PC-9 (cell line): Measurements from ENCODE around the gene TM9SF2. TPM values are rescaled to one million over a fixed set of nuclear protein-coding genes. Genes with fewer than 3 reads are reported as not detected.
A peak's percentile ranks its signal among the peaks of the same experiment; 100 is the strongest.

ENCODE experiments used
- BruUV-seq: library from RNA; stranded (reverse); fragments of 400-500 nt; replicated peaks from 2 replicates; lab custom pipeline; 2021; lab: Mats Ljungman, UMichigan
- CTCF ChIA-PET: fragments of 300-600 bp; sonication (Branson Sonifier 250); formaldehyde crosslinking; loops from one replicate; lab custom pipeline; 2022; ENCODE audit warnings: antibody characterized with exemption; lab: Charles Lee
- POLR2A ChIA-PET: fragments of 300-600 bp; sonication (Branson Sonifier 250); formaldehyde crosslinking; loops from one replicate; lab custom pipeline; 2022; ENCODE audit warnings: antibody characterized with exemption; ENCODE audit not compliant: unreplicated experiment; lab: Charles Lee
- DNase-seq, 2 experiments: peaks; one replicate each; pipeline versions ENCODE4 v3.0.0 to v3.0.0-alpha.2; 2015 to 2022; ENCODE audit warnings: mixed read lengths in 1 of 2
- H2AFZ ChIP-seq: fragments of 200-600 bp; sonication (generic); 2 replicates; pipeline ENCODE4 v1.8.1; 2017; ENCODE audit warnings: antibody characterized with exemption
- H3F3A ChIP-seq: fragments of 200-600 bp; sonication (generic); 2 replicates; pipeline ENCODE4 v1.8.1; 2017; ENCODE audit warnings: antibody characterized with exemption, mild to moderate bottlenecking, low read depth; ENCODE audit not compliant: insufficient read depth
- H3K27ac ChIP-seq: fragments of 200-600 bp; sonication (generic); 2 replicates; pipeline ENCODE4 v1.6.1; 2016; ENCODE audit warnings: mixed run types
- H3K27me3 ChIP-seq: fragments of 200-600 bp; sonication (generic); 2 replicates; pipeline ENCODE4 v1.6.1; 2016; ENCODE audit warnings: low read depth, mixed run types; ENCODE audit not compliant: insufficient read depth
- H3K36me3 ChIP-seq: fragments of 200-600 bp; sonication (generic); 2 replicates; pipeline ENCODE4 v1.6.1; 2016; ENCODE audit warnings: low read depth, mixed run types
- H3K4me1 ChIP-seq: fragments of 200-600 bp; sonication (generic); replicated peaks from 2 replicates; pipeline ENCODE4 v1.6.1; 2016; ENCODE audit warnings: mixed run types; ENCODE audit not compliant: insufficient read depth
- H3K4me2 ChIP-seq: fragments of 200-600 bp; sonication (generic); 2 replicates; pipeline ENCODE4 v1.6.1; 2017; ENCODE audit warnings: mixed run types
- H3K4me3 ChIP-seq: fragments of 200-600 bp; sonication (generic); 2 replicates; pipeline ENCODE4 v1.6.1; 2016; ENCODE audit warnings: mixed run types
- H3K79me2 ChIP-seq: fragments of 200-600 bp; sonication (generic); 2 replicates; pipeline ENCODE4 v1.6.1; 2017; ENCODE audit warnings: low read depth, mixed run types
- H3K9me2 ChIP-seq: fragments of 200-600 bp; sonication (generic); 2 replicates; pipeline ENCODE4 v1.8.1; 2017; ENCODE audit warnings: mild to moderate bottlenecking; ENCODE audit not compliant: insufficient read depth
- H3K9me3 ChIP-seq: fragments of 200-600 bp; sonication (generic); 2 replicates; pipeline ENCODE4 v1.8.1; 2016; ENCODE audit warnings: low read depth; ENCODE audit not compliant: insufficient read depth
- H4K20me1 ChIP-seq: fragments of 200-600 bp; sonication (generic); 2 replicates; pipeline ENCODE4 v1.8.1; 2017; ENCODE audit not compliant: insufficient read depth
- CTCF ChIP-seq: fragments of 200-600 bp; sonication (generic); conservative IDR thresholded peaks from 2 replicates; pipeline ENCODE4 v1.6.1; 2017; ENCODE audit warnings: mixed run types, antibody characterized with exemption, mild to moderate bottlenecking, moderate library complexity
- EZH2 ChIP-seq: fragments of 200-600 bp; sonication (generic); IDR thresholded peaks from 2 replicates; pipeline ENCODE4 v1.8.0; 2017; ENCODE audit warnings: antibody characterized with exemption, low read depth
- intact Hi-C: fragments of 100-400 bp; cut with micrococcal nuclease; formaldehyde crosslinking; loops from one replicate; pipeline ENCODE4 v1.10.0; 2022; ENCODE audit not compliant: unreplicated experiment
- total RNA-seq: library from RNA; stranded (reverse); gene quantifications from 2 replicates; pipeline ENCODE4 v1.2.3, GENCODE V29; 2021

TM9SF2 gene
- total RNA-seq, 1 experiment from 2014 or later = 87.0 TPM

- H3K27me3 ChIP-seq = no peaks in the 10 kb centered on the region
- ChIA-PET POLR2A (interaction anchor here (0.6 to 0.7 kb wide), 3 partner anchors 28 to 150 kb away, joined by 3 to 8 read pairs (median 6); no protein-coding TSS in a partner anchor), CTCF (interaction anchor here (0.6 kb wide), 1 partner anchor 54 kb away, joined by 3 read pairs; no protein-coding TSS in a partner anchor)
- peaks cover 37% of the 10 kb centered on the region for H3F3A ChIP-seq
- no peaks in the 10 kb centered on the region for H3K9me2 ChIP-seq
- intact Hi-C loops = loop anchor here (5.0 kb wide), 1 partner anchor 487 kb away; the partner anchor contains the start of gene ZIC2
- H3K79me2 ChIP-seq = peaks cover 7% of the 10 kb centered on the region; the same call in 1 of the 2 replicates
- BruUV-seq = TSS peak; percentile 66
- H3K4me3 ChIP-seq = peak overlapping the region; percentile 58
- H3K9me3 ChIP-seq = no peaks in the 10 kb centered on the region
- no peaks in the 10 kb centered on the region for H3K36me3 ChIP-seq
- TF ChIP-seq EZH2 (no peak), CTCF (no peak)
- H4K20me1 ChIP-seq = no peaks in the 10 kb centered on the region
- peak overlapping the region; percentile 90 for H2AFZ ChIP-seq
- peak overlapping the region; percentile 77 for H3K4me2 ChIP-seq
- DNase-seq = no peak
- H3K27ac ChIP-seq = peak overlapping the region; percentile 74
- peaks cover 38% of the 10 kb centered on the region for H3K4me1 ChIP-seq
These were observed 5.6 kb upstream of the TM9SF2 start for GRCh38 chr13:99495466-99496183.

- Histone ChIP-seq H3K4me1 (peaks cover 38% of the 10 kb centered on the region), H3K9me2 (no peaks in the 10 kb centered on the region), H3F3A (peaks cover 37% of the 10 kb centered on the region), H3K4me2 (peak overlapping the region; percentile 77), H3K9me3 (no peaks in the 10 kb centered on the region), H3K79me2 (peaks cover 11% of the 10 kb centered on the region), H4K20me1 (no peaks in the 10 kb centered on the region), H3K27ac (peak overlapping the region; percentile 74), H3K4me3 (peak overlapping the region; percentile 58), H3K27me3 (no peaks in the 10 kb centered on the region), H3K36me3 (no peaks in the 10 kb centered on the region), H2AFZ (peak overlapping the region; percentile 90)
- CTCF ChIA-PET = no interaction called here
- BruUV-seq = no TSS peak
- DNase-seq = peak; percentile 75 to 96
- POLR2A ChIA-PET = interaction anchor here (0.6 to 0.7 kb wide), 4 partner anchors 36 to 524 kb away, joined by 3 to 7 read pairs (median 5); no protein-coding TSS in a partner anchor
- intact Hi-C loops = loop anchor here (5.0 kb wide), 1 partner anchor 486 kb away; the partner anchor contains the start of gene ZIC2
- TF ChIP-seq EZH2 (no peak), CTCF (no peak)
These were observed 4.8 kb upstream of the TM9SF2 start for GRCh38 chr13:99496184-99497142.
